ENCODE results near the gene NFIB.

The NFIB gene

GRCh38 chr9:14179449-14179848 is 134.5 kb downstream of the NFIB start:
- no peak for TF ChIP-seq CTCF (IDR thresholded peaks at IDR 0.05; ENCODE audit: insufficient read depth, missing control alignments)
- DNase-seq (ENCODE audit: insufficient read length, low spot score) (no peak), FAIRE-seq (no peak)

- DNase-seq (ENCODE audit: insufficient read length, low spot score): no peak
- no peak for FAIRE-seq
- TF ChIP-seq CTCF (IDR thresholded peaks at IDR 0.05; ENCODE audit: insufficient read depth, missing control alignments): no peak
These were observed 138.2 kb downstream of the NFIB start for GRCh38 chr9:14175778-14176177.

- DNase-seq (ENCODE audit: insufficient read length, low spot score): no peak
- FAIRE-seq: no peak
- TF ChIP-seq CTCF (IDR thresholded peaks at IDR 0.05; ENCODE audit: insufficient read depth, missing control alignments): no peak
These were observed 140.2 kb downstream of the NFIB start for GRCh38 chr9:14173713-14174112.

GRCh38 chr9:14170973-14171596 is 142.9 kb downstream of the NFIB start:
- no peak for TF ChIP-seq CTCF (IDR thresholded peaks at IDR 0.05; ENCODE audit: insufficient read depth, missing control alignments)
- DNase-seq (ENCODE audit: insufficient read length, low spot score): no peak
- no peak for FAIRE-seq

- DNase-seq (ENCODE audit: insufficient read length, low spot score) (no peak), FAIRE-seq (no peak)
- TF ChIP-seq CTCF (IDR thresholded peaks at IDR 0.05; ENCODE audit: insufficient read depth, missing control alignments): no peak
These were observed 143.5 kb downstream of the NFIB start for GRCh38 chr9:14170392-14170931.

GRCh38 chr9:14168381-14168780 is 145.6 kb downstream of the NFIB start:
- no peak for DNase-seq (ENCODE audit: insufficient read length, low spot score)
- FAIRE-seq: no peak

More at GRCh38 chr9:14168381-14168780, 145.6 kb downstream of the NFIB start:
- TF ChIP-seq CTCF (IDR thresholded peaks at IDR 0.05; ENCODE audit: insufficient read depth, missing control alignments): no peak

All from D721Med (cell line).